ENCODE measurements around the gene TMEM130. TPM values are rescaled to one million over a fixed set of nuclear protein-coding genes. Genes with fewer than 3 reads are reported as not detected.

TMEM130 gene
- total and polyA plus RNA-seq, 4 donors = not detected

GRCh38 chr7:98808751-98809460, 60.9 kb downstream of the TMEM130 start:
- Histone ChIP-seq H3K36me3 (ENCODE audit: control insufficient read depth in 4 of 4, insufficient read depth in 3 of 4, low read depth in 1 of 4, low read length in 3 of 4) (no peaks in the 10 kb centered on the region), H3K27ac (ENCODE audit: low read depth in 1 of 2, low read length in 2 of 2) (no peak overlapping the region), H3K27me3 (ENCODE audit: control insufficient read depth in 4 of 4, insufficient read depth in 4 of 4, low read length in 3 of 4) (no peaks in the 10 kb centered on the region), H3K4me3 (ENCODE audit: low read depth in 1 of 3, low read length in 3 of 3) (no peak overlapping the region), H3K9me3 (ENCODE audit: control insufficient read depth in 4 of 4, low read length in 3 of 4) (peaks cover 0 to 5% (median 1%) of the 10 kb centered on the region in 4 donors), H3K9ac (ENCODE audit: low read depth in 1 of 2, low read length in 2 of 2) (no peak overlapping the region), H3K4me1 (ENCODE audit: control insufficient read depth in 4 of 4, insufficient read depth in 4 of 4, low read length in 3 of 4) (no peaks in the 10 kb centered on the region)
- DNase-seq (ENCODE audit: low spot score) = no peak
- no peak for TF ChIP-seq HNF4G (IDR thresholded peaks at IDR 0.05)
- no peak for TF ChIP-seq RAD21 (IDR thresholded peaks at IDR 0.05)
- TF ChIP-seq ATF3 (IDR thresholded peaks at IDR 0.05) = no peak
- no peak for TF ChIP-seq ZBTB33 (IDR thresholded peaks at IDR 0.05)
- TF ChIP-seq JUND (IDR thresholded peaks at IDR 0.05) = no peak
- no peak for TF ChIP-seq FOXA2 (IDR thresholded peaks at IDR 0.05)
- TF ChIP-seq HNF4A (conservative IDR thresholded peaks at IDR 0.05) = no peak
- TF ChIP-seq REST (IDR thresholded peaks at IDR 0.05) = no peak
- no peak for TF ChIP-seq EGR1 (IDR thresholded peaks at IDR 0.05; ENCODE audit: low read depth in 2 of 2)
- no peak for TF ChIP-seq SP1 (IDR thresholded peaks at IDR 0.05)
- no peak for TF ChIP-seq FOXA1 (IDR thresholded peaks at IDR 0.05)
- no peak for TF ChIP-seq MAX (IDR thresholded peaks at IDR 0.05)
- TF ChIP-seq RXRA (IDR thresholded peaks at IDR 0.05) = no peak
- TF ChIP-seq CTCF (IDR thresholded peaks at IDR 0.05; ENCODE audit: low read depth, low read length, missing input control) = no peak
- TF ChIP-seq YY1 (IDR thresholded peaks at IDR 0.05) = no peak
- TF ChIP-seq GABPA (IDR thresholded peaks at IDR 0.05 in 1 of 2, conservative IDR thresholded peaks at IDR 0.05 in 1 of 2) = no peak
- WGBS = 85% methylated on average over 7 of the region's 7 CpGs

All from liver (tissue), 9 donors.